GM18502 (cell line): ENCODE results near the gene SNX7.

Experiments used
- ATAC-seq: cut with Tn5 transposase; IDR thresholded peaks from one replicate; pipeline ENCODE4 v1.9.1; 2021; ENCODE audit warnings: mild to moderate bottlenecking; ENCODE audit not compliant: unreplicated experiment, poor library complexity

SNX7 gene

DNA sequence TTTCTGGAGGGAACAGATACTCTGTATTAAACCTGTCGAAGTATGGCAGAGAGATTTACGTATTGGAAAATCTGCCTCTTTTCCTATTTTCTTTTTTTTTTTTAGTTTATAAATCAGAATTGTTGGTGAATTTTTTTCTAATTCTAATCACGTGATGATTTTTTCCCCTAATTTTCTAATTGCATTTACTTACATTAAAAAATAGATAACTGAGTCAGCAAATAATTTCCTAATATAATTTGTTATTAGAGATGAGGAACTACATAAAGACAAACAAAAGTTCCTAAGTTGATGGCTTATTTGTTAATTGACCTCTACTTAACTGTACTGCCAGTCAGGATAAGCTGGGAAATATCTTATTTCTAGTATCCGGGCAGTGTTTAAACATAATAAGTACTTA lies 34.6 kb downstream of the SNX7 start:
- ATAC-seq: no peak

DNA sequence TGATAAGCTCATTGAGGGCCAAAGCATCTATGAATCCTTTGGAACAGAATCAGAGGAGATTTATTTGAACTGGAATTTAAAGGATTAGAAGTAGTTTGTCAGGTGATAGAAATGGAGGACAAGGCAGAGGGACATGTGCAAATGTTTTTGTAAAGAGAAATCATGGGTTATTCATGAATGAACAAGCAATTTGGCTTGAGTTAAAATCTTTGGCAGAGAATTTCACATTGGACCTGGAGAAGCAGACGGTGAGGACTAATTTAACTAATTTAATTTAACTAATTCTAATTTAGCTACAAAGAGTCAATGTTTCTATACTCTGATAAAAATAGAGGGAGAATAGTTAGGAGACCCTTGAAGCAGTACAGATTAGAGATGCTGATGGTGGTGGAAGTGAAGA lies 36.3 kb downstream of the SNX7 start:
- ATAC-seq: no peak

DNA sequence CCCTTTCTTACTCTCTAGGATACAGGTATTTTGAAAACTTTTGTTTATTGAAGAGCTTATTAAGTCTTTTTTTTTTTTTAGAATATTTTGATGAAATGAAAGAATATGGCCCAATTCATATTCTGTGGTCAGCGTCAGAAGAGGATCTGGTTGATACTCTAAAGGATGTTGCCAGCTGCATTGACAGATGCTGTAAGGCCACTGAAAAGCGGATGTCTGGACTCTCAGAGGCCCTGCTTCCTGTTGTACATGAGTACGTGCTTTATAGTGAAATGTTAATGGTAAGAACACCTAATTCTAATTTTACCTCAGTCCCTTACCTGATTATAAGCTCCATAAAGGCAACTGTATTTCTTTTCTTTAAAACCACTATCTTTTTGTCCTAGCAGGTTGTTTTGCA lies 37.1 kb downstream of the SNX7 start:
- ATAC-seq: no peak

DNA sequence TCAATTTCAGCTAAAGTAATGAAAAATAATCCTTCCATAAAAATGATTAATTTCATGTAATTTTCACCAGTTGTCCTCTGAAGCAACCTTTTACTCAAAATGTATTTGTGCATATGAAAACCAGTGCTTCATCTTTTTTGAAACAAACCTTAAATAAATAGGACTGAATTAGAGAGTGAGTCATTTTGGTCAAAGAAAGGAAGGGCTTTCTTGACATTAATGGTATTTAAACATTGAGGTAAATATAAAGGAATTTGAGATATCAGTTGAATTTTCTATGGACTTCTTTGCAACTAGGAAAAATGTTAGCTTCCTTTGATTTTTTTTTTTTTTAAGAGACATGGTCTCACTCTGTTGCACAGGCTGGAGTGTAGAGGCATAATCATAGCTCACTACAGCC lies 38.7 kb downstream of the SNX7 start:
- ATAC-seq: no peak

DNA sequence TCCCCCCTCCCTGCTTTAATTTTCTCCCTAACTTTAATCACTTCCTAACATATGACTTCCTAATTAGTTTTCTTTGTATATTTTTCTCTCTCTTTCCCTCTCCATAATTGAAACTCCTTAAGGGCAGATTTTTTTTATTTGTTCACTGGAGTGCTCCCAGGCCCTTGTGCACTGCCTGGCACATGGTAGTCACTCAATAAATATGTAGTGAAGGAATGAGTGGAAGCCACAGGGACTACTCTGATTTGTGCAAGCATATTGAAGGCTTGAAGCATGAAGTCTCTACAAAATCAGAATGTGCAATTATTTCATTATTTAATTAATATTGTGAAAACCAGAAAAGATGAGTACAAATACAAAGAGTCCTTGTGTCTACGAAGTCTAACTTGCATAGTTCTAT lies 41.5 kb downstream of the SNX7 start:
- ATAC-seq: no peak

DNA sequence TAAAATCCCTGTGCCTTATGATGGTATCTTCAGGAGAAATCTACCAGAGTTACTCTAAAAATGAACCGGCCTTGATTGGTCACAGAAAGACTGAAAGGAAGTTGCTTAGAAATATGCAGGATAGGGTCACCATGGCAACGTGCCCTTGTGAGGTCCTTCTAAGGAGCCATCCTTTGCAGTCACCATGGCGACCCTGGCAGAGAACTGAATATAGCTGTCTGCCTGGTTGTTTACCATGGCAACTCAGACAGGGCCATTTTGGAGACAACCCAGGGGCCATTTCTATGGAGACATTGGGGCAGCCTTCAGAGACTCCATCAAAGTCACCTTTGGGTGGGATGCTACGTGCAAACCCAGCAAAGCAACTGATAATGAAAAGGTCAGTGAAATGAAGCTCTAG lies 43.0 kb downstream of the SNX7 start:
- no peak for ATAC-seq

DNA sequence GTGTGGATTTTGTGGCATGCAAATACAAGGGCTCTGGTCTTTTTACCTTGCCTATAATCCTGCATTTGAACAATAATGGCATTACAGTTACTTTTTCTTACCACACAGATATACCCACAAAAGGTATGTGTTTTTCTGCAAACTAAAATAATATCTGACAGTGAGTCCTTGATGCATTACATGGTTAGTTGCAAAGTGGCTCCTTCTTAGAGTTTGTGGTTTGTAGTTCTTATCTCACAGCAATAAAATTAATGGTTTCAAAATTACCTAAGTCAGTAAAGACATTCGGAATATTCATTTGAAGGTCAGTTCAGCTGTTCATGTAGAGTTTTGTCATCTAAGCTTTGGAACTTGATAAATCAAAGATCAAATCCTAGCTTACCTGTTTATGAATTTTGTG lies 43.5 kb downstream of the SNX7 start:
- no peak for ATAC-seq

DNA sequence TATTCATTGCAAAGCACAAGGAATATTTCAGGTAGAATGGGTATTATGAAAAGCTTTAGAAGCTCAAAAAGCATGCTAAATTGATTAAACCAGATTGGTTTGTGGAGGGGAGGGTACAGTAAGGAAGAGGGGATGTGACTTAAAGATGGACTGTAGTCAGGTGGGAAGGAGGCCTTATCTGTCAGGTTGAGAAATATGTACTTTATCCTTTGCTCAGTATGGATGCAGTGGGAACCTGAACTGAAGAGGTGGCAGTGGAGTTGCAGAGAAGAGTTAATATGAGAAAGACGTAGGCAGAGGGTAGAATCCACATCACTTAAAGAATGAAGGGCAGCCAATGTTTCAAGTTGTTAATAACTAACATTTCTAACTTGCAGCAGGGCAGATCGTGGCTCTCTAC lies 44.1 kb downstream of the SNX7 start:
- ATAC-seq: no peak

DNA sequence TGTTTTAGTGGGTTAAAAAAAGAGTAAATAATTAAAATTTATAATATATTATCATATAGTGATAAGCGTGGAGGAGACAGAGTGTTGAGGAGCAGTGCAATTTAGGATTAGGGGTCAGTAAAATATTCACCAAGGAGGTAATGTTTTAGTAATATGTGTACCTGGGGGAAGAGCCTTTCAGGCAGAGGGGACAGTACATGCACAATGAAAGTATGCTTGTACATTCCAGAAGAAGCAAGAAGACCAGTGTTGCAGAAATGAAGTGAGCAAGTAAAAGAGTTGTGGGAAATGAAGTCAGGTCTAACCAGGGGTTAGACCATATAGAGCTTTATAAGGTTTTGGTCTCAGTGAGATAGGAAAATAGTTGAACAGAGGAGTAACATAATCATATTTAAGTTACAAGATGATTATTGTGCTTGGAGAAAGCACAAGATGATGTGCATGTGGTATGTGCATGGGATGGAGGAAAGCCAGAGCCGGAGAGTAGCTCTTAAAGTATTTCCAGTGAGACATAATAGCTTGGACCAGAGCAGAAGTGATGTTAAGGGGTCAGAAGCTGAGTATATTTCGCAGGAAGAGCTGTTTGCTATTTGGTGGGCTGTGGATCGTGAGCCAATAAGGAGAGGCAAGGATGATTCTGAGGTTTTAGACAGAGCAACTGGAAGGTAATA lies 44.8 kb downstream of the SNX7 start:
- no peak for ATAC-seq

DNA sequence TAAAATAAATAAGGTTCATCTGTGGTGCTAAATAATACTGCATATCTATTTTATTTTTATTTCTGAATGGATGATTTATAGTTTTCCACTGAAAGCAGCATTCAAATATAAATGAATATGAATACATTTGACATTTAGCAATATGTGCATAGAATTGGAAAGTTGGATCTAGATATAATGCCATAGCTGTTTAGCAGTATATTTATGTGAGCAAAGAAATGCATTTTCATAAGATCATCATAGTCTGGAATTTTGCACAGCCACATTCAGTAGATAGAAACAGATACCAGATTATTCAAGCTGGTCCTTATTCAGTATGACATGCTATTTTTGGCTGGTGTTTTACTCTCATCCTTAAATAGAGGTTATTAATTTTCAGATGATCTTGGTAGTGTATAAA lies 46.0 kb downstream of the SNX7 start:
- ATAC-seq: no peak

DNA sequence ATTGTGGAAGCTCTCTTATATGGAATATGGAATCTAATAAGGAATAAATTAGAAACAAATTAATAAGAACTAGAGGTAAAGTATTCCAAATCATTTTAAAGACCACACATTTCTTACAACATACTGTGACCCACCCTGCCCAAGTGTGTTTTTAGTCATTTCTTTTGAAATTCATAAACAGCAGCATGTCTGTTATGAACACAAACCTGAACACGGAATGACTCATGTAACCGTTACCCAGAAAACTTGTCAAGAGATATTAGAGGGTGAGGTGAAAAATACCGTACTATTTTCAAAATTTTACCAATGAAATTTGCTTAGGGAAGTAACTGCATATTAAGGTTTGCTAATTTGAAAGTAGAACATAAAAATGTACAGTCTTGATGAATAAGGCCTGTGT lies 48.4 kb downstream of the SNX7 start:
- ATAC-seq: no peak

DNA sequence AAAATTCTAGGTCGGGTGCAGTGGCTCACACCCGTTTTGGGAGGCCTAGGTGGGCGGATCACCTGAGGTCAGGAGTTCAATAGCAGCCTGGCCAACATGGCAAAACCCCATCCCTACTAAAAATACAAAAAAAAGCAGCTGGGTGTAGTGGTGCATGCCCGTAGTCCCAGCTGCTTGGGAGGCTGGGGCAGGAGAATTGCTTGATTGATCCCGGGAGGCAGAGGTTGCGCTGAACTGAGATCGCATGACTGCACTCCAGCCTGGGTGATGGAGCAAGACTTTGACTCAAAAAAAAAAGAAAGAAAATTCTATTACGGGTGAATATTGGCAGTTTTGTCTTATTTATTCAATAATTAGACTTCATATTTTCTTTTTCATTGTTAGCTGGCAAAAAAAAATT lies 62.1 kb downstream of the SNX7 start:
- no peak for ATAC-seq

DNA sequence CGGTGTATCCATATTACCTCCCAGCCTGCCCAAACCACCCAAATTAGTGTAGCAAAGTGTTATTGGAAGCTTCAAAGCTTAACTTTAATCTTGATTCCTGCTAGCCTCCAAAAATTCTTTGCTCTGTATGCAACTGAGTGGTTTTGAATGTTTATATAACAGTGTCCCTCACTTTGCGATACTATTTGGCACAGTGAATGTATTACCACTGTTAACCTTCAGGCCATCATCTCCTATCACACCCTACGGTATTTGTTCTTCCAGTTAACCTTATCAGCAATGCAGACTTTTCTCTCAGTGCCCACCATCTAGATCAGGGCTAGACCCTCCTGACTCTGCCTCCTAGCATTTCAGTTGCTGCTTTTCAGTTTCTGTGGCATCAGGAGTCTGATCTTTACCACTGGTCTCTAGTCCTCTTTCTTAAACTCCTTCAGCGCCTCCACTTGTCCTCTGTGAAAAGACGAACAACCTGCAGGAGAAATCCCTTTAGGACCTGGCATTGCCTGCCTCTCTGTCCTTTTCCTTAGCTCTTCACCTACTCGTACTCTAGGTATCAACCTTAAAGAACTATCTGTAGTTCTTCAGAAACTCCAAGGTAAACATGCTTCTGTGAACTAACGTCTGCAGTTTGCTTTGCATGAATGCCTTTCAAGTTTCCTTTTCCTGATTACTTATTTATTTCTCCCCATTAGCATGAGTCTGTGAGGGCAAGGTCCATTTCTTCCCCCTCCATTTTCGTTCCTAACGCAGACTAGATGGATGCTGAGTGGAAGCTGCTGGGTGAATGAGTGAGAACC lies 71.7 kb downstream of the SNX7 start:
- ATAC-seq: no peak

DNA sequence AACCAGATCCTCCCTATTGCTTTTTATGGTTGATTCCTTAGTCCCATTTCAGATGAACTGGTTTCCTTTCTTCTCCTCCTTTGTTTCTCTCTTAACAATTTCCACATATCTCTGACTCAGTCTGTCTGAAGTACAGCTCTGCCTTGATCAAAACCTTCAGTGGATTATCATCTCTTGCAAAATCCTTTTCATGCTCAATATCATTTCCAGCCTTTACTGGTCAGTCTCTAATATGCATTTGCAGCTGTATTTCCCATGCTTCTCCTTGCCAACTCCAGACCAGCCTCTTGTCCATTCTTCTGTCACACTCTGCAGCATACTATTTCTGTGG lies 72.2 kb downstream of the SNX7 start:
- no peak for ATAC-seq

DNA sequence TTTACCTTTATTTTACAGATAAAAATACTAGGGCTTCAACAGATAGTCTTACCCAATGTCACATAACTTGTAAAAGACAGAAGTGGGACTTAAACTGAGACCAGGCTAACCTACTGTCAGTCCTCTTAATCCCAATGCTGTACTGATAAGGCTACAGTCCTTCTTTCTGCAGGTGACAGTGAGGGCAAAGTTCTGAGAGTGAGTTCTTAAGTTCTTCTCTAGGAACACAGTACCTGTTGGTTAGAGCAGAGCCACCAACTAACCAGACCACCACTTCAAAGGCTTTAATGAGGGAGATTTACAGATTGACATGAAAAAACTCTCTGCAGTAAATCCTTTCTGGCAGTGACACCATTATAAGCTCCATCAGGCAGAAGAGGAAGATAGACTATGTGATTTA lies 74.2 kb downstream of the SNX7 start:
- ATAC-seq: no peak

DNA sequence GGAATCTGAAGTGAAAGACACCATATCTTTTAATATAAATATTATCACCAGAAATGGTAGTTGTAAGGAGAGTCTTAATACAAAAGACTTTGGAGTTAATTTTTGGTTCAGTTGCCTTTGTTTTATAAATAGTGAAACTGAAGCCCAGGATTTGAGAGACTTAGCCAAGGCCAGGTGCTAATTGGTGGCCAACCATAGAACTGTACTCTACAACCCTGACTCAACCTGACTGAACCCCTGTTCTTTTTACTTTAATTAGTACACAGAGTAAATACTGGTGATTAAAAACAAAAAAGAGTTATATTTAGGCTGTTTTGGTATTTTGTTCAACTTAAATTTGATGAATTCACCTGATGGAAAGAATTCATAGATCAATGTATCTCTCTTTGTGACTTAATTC lies 76.3 kb downstream of the SNX7 start:
- no peak for ATAC-seq

DNA sequence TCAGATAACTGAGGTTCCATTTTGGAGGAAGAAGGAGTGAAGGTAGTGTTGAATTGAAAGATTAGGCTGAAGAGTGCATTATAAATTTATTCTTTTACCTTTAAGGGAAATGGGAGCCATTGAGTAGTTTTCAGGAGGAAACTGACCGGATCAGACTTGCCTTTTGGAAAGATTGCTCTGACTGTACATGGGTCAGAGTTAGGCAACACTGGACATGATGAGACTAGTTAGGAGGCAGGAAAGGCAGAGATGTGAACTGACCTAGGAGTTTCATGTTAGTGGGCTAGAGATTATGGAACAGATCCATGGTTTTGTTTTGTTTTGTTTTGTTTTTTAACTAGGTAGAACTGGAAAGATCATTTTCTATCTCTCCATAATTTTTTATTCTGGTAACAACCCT lies 78.2 kb downstream of the SNX7 start:
- no peak for ATAC-seq

DNA sequence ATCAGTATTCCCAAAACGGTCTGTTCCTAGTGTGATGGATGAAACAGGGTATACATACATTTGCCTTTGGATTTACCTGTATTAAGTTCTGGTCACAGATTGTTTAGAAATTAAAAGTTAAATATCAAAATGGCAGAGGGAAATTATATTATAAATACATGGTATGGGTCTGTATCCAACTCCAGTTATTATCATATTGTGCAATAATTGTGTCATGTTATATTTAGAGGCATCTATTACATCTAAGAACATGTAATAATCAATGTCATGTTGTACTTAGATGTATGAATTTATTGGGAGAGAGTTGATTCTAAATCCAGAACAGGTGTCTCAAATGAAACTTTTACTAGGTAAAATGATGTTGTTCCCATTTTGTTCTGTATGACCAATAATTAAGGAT lies 79.6 kb downstream of the SNX7 start:
- ATAC-seq: no peak

DNA sequence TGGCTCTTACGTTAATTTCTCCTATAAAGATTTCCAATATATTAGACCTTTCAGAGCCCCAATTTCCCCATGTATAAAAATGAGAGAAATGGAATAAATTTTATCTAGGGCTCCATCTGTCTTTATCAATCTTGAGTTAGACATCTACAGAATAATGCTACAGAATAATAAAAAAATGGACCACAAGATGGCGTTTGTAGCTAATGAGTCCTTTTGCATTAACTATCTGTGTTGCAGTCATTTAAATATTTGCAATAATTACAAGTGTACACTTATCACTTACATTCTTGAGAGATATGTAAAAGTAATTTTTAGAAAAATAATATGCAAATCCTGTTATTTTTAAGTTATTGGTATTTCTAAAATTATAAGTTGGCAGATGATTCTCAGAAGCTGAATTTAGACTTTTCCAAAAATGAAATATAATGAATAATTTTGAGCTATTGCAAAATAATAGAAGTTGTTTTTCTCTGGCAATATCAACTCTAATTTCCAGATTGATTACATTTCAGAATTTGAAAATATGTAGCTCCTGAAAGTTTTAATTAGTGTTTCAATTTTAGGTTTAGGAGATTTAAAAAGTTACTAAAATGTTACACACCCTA lies 87.7 kb downstream of the SNX7 start:
- no peak for ATAC-seq

DNA sequence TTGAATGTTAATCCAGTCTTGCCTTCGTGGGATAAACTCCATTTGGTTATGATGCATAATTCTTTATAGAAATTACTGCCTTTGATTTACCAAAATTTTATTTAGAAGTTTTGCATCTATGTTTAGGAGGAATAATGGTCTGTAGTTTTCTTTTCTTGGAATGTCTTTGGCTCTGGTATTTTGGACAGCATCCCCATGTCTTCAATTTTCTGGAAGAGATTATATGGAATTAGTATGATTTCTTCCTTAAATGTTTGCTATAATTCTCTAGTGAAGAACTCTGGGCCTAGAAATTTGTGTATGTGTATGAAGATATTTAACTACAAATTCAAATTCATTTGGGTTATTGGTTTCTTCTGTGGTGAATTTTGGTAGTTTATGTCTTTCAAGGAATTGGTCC lies 92.7 kb downstream of the SNX7 start:
- ATAC-seq: no peak

DNA sequence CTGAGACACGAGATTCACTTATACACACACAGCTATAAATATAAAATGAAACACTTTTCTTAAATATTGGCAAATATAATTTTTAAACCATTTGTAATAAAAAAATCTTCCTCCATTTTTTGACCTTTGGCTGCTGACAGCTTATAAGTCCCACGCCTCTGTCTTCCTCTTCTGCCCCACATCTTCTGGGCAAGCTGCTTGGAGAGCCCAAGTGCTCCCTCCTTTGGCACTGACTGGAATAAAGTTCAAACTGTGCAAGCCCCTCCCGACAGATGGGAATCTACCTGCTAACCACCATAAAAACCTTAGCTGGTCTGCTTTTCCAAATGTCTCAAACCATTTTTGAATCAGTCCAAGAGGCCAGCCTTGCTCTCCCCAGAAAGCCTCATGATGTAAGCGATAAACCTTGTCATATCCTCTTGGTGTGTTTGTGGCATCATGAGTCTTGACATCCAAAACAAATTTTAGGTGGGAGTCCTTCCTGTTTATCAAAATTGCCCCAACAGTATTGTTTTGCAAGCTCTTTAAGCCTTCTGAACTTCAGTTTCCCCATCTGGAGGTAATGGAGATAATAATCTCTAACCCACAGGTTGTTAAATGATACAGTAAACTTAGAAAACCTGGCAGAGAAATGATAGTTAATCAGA lies 99.8 kb downstream of the SNX7 start:
- no peak for ATAC-seq
